AG08395 (cell line): ENCODE measurements around the gene DLK2.
"Not testable (repeated sequence)": the region's sequence is repeated elsewhere in the genome, so short reads cannot be mapped to it uniquely, and the experiment has no call there.

Experiments used
- DNase-seq: peaks from one replicate; pipeline ENCODE4 v3.0.0; 2012; ENCODE audit warnings: mixed read lengths, low spot score

DLK2 gene

DNA sequence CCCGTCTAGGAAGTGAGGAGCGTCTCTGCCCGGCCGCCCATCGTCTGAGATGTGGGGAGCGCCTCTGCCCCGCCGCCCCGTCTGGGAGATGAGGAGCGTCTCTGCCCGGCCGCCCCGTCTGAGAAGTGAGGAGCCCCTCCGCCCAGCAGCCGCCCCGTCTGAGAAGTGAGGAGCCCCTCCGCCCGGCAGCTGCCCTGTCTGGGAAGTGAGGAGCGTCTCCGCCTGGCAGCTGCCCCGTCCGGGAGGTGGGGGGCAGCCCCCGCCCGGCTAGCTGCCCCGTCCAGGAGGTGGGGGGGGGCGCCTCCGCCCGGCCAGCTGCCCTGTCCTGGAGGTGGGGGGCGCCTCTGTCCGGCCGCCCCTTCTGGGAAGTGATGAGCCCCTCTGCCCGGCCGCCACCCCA lies 30.3 kb downstream of the DLK2 start:
- not testable (repeated sequence) for DNase-seq

DNA sequence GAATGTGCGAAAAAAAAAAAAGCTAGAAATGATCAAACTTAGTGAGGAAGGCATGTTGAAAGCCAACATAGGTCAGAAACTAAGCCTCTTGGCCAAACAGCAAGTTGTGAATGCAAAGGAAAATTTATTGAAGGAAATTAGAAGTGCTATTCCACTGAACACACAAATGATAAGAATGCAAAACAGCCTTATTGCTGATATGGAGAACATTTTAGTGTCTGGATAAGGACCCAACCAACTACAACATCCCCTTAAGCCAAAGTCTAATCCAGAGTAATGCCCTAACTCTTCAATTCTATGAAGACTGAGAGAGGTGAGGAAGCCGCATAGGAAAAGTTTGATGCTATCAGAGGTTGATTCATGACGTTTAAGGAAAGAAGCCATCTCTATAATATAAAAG lies 33.5 kb downstream of the DLK2 start:
- DNase-seq = no peak

DNA sequence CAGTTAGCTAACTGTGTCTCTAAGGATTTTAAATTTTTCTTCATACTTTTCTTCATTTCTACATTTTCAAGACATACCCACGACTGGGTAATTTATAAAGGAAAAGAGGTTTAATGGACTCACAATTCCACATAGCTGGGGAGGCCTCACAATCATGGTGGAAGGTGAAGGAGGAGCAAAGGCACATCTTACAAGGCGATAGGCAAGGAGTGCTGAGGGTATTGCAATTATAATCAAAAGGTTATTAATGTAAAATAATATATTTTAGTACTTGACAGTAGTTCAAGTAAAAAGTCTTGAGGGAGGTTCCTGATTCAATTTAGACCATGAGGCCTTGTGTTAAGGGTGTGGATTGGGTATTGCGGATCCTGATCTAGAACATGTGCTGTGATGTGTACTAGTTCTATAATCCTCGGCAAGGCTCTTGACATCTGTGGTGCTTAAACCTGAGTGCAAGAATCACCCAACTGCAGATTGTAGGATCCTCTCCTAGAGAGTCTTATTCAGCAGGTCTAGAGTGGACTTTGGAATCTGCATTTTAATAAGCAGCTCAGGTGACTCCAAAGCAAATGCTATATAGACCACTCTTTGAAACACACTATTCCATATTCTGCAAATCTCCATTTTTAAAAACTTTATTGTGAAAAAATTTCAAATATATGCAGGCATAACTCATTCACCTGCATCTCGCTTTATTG lies 35.2 kb downstream of the DLK2 start:
- DNase-seq = no peak

DNA sequence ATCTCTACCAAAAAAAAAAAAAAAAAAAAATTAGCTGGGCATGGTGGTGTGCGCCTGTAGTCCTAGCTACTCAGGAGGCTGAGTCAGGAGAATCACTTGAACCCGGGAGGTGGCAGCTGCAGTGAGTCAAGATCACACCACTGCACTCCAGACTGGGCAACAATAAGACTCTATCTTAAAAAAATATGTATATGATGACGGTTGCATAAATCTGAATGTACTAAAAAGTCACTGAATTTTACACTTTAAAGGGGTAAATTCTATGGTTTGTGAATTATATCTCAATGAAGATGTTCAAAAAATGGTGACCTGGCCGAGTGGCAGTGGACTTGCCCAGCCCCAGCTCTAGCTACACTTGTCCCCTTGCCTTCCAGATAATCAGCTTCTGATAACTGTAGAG lies 38.4 kb downstream of the DLK2 start:
- DNase-seq = no peak

DNA sequence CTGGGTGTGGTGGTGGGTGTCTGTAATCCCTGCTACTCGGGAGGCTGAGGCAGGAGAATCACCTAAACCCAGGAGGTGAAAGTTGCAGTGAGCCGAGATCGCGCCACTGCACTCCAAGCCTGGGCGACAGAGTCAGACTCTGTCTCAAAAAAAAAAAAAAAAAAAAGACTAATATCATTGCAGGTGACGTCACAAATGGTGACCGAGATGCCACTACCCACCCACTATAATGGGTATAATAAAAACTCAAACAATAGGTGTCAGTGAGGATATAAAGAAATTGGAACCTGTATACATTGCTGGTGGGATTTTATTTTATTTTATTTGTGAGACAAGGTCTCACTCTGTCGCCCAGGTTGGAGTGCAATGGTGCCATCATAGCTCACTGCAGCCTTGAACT lies 40.1 kb downstream of the DLK2 start:
- not testable (repeated sequence) for DNase-seq

DNA sequence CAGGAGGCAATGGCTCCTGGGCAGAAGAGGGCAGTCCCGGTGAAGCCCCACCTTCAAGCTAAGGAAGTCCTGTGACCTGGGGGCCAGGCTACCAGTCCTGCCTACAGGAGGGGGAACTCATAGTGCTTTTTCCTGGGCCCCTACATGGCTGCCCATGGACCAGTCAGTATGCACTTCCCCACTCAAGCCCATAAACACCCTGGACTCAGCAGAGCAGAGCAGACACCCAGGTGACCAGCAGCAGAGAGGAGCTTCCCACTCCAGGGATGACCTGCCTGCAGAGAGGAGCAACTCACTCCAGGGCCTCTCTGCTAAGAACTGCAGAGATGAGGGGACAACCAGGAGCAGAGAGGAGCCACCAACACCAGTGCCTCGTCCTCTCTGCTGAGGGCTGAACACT lies 42.3 kb downstream of the DLK2 start:
- no peak for DNase-seq

DNA sequence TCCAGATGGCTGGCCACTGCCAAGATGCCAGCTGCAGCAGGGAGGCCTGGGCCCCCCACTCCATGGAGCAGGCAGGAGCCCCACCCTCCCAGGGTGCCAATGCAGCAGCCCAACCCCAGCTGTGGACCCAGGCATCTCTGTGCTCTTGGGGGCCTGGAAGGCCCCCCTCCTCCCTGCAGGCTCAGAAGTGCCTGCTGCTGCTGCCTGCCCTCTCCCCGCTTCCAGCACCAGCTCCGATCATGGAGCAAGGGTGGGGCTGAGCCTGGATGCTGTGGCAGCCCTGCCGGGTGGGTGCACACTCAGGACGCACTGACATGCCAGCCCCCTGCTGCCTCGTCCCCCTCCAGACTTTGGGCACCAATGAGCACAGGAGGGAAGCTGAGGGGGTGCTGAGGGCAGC lies 42.8 kb downstream of the DLK2 start:
- no peak for DNase-seq

DNA sequence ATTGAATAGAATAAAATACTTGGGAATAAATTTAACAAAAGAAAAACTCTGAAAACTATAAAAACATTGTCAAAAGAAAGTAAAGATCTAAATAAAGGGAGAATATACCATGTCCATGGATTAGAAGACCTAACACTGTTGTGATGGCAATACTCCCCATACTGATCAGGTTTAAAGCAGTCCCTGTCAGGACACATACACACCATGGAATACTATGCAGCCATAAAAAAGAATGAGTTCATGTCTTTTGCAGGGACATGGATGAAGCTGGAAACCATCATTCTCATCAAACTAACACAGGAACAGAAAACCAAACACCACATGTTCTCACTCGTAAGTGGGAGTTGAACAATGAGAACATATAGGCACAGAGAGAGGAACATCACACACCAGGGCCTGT lies 44.6 kb downstream of the DLK2 start:
- DNase-seq = not testable (repeated sequence)

DNA sequence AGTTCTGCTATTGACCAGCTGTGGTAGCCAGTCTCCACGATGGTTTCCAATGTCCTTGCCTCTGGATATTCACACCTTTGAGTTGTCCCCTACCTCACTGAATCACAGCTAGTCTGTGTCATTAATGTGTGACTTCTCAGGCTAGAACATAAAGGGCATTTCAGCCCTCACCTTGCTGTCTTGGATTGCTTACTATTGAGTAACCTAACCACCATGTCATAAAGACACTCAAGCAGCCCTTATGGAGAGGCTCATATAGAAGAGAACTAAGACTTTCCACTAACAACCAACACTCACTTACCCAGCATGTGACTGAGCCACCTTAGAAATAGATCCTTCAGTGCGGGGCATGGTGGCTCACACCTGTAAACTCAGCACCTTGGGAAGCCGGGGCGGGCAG lies 47.1 kb downstream of the DLK2 start:
- no peak for DNase-seq

DNA sequence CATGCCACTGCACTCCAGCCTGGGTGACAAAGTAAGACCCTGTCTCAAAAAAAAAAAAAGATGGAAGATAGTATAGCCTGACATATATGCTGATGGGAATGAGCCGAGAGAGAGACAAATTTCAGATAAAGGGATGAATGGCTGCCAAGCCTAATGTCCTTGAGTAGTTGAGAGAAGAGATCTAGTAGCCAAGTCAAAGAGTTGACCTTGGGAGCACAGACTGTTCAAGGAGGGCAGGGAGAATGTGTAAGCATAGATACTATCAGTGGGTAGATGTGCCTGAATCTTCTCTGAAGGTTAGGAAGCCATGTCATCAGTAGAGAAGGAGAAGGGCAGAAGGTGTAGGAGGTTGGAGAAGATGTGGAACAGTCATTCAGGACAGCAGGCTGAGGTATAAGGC lies 48.1 kb downstream of the DLK2 start:
- DNase-seq = no peak

DNA sequence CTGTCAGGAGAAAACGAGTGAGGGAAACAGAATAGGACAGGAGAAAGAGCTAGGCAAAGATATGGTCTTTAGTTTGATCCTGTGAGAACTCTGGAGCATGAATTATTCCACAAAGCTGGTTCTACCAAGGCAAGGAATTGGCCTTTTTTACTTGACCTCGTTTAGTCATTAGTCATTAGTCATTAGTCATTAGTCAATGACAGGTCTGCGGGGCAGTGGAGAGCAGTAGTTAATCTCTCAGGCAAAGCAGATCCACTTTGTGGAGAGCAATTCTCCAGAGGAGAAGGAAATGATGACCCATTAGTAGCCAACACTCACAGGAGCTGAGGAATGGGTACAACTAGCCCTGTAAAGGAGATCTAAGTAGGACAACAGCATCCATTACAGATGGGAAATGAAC lies 50.0 kb downstream of the DLK2 start:
- peak; percentile 16 for DNase-seq

DNA sequence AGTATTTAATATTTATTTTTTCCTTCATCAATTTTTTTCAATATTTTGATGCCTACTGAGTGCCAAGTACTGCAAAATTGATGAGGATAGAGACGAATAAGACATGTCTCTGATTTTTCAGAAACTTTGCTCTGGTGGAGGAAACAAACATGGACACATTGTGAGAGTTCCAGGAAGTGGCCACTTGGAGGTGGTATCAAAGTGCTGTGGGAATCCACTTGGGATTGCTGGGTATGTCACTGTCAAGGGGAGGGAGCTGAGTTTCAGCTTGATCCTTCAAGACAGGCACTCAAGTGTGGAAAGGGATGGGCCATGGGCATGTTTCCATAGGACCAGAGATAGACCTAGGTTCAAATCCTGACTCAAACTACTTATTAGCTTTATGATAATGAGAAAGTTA lies 52.5 kb downstream of the DLK2 start:
- no peak for DNase-seq

DNA sequence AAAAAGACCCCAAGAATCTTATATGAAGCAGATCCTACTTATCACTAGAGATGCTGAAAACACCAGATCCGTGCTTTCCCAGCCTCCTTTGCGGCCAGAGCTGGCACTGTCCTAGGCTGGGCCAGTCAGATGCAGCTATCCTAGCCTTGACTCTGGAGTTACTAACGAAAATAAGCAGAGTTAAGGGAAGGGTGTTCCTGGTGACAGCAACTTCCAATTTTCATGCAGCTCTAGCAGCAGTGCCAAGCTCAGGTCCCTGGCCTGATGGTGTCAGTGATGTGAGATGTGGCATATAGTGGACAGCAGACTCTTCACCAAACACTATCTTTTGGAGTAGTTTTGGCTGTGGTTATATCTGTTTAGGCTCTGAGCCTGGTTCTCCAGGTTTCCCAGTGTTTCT lies 53.6 kb downstream of the DLK2 start:
- no peak for DNase-seq
